ENCODE data around the gene ARMC2.
"Not testable (repeated sequence)": the region's sequence is repeated elsewhere in the genome, so short reads cannot be mapped to it uniquely, and the experiment has no call there.

The ARMC2 gene

DNA sequence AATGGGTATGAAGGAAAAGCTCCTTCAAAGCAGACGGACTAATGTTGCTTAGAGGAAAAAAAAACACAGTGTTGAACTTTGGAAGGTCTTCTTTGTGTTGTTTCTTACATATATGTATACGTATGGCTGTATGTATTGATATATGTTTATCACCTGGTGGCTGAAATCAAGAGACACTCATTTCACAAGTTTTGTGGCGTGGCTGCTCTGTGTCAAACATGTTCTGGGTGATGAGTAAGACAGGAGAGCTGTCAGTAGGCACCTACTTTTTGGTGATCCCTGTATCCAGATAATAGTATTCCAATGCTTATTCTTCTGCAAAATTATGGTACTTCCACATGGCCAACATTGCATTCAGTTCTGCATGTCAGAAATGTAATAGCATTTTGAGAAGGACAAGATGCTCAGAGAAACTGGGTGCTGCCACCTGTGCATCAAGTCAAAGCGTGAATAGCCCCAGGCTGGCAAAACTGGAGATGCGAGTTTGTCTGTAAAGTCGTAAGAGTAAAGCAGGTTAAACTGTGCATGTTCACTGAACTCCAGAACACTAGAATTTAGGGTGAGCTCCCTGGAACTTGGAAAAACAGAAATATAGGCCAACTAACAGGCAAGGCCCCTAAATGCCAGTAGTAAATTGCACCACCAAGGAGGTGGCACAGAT, 67.9 kb downstream of the ARMC2 start:
- DNase-seq (ENCODE audit: low spot score): no peak

DNA sequence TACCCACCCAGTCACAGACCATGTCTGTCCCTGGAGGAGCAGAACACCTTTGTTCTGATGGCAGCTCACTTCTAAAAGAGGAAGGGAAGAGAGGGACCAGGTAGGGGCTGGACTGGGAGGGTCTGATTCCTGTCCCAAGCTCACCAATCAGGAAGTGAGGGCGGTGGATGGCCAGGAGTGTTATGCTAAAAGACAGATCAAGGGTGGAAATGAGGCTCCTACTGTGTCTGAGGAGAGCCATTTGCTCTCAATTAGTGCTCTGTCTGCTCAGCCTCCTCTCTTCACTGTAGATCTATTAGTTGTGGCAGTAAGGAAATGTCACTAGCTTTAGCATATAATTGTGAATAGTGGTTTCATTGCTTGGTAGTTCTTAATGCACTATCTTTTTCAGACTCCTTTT, 72.5 kb downstream of the ARMC2 start:
- no peak for DNase-seq (ENCODE audit: low spot score)

DNA sequence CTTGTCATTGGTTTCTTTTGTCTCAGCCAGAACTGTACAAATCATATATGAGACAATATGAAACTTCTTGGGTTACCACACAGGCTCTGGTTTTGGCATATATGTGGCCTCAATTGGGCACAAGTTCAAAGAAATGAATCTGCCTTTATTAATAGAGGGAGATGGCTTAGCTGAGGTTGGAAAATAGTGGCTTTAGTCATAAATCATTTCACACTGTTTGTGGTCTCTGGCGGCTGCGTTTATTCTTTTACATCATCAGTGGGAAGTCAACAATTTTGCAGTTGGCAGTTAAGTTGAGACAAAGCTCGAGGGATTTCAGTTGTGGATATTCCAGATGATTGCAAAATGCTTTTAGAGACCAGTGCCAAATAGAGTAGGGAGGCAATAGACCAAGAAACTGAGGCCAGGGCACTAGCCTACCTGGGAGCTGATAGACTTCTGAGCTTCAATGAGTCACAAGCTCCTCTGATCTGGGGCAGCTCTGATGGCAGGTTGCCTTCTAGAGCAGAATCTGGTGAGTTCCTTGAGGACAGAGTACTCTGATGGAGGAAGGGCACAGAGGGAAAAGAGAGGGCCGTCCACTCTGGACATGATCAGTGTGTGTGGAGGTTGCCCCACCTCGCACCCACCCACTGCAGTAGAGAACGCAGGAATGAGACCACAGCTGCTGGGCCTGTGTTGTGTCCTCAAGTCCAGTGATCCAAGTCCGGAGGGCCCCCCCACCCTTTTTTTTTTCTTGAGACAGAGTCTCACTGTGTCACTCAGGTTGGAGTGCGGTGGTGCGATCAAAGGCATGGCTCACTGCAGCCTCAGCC, 73.5 kb downstream of the ARMC2 start:
- no peak for DNase-seq (ENCODE audit: low spot score)

DNA sequence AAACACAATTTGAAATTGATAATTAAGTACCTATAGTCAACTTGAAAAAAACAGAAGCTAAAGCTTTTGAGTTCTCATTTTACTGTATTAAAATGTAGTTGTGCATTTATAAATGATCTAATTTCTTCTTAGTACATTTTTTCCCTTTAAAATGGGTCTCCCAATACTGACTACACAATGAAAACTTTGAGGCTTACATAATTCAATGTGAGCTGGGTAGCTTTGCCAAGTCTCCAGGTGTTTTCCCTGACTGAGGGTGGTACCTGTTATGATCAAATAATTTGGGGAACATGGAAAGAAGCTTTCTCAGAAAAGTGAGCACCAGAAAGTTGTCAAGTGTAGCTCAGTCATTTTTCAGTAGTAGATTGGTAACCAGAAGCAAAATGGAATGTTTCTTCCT, 74.3 kb downstream of the ARMC2 start:
- DNase-seq (ENCODE audit: low spot score): no peak

DNA sequence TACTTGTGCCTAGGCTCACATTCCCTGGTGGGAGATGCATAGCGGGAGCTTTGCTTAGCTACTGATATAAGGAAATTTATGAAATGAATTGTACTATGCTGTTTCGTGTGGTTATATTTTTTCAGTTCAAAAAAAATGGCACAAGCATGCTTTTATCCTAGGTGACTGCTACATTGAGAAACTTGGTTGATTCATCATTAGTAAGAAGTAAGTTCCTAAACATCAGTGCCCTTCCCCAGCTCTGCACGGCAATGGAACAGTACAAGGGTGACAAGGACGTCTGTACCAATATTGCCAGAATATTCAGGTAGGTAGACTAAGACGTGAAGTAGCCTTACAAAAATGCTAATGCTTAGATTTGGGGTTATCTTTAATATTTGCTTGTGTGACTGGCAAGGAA, 79.7 kb downstream of the ARMC2 start:
- no peak for DNase-seq (ENCODE audit: low spot score)

DNA sequence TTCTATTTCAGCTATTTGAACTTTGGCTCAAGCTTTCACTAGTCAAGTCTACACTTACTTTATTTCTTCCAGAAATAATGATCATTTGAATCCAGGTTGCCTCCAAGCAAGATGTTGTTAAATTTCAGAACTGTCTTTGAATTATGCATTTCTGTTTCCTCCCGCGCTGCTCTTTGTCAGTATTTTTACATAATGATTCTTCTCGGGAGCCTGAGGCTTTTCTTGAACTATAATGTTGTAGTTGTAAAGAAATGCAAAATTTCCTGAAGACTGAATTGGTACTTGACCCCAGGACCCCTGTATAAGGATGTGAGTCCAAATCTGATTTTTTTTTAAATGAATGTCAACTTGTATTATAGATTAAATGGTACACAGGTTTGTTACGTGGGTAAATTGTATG, 80.4 kb downstream of the ARMC2 start:
- no peak for DNase-seq (ENCODE audit: low spot score)

DNA sequence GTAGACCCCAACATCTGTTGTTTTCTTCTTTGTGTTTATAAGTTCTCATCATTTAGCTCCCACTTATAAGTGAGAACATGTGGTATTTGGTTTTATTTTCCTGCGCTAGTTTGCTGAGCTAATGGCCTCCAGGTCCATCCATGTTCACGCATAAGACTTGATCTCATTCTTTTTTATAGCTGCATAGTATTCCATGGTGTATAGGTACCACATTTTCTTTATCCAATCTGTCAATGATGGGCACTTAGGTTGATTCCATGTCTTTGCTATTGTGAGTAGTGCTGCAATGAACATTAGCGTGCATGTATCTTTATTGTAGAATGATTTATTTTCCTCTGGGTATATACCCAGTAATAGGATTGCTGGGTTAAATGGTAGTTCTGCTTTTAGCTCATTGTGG, 82.9 kb downstream of the ARMC2 start:
- DNase-seq (ENCODE audit: low spot score): not testable (repeated sequence)

DNA sequence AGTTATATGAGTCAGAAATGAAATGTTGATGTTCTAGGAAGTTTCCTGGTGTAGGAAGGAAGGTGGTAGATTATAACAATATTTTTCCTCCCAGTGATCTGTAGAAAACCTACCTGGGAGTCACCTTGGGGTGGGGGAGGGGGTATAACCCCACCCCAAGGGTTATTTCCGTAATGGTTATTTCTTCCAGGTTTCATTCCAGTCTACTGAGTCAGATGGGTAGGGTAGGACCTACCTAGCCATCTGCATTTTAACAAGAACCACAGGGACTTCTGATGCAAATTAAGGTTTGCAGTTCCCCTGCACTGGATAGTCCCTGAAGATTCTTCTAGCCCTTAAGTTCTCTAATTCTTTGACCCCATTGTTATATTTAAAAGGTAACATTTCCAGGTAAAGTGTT, 88.9 kb downstream of the ARMC2 start:
- DNase-seq (ENCODE audit: low spot score): no peak

DNA sequence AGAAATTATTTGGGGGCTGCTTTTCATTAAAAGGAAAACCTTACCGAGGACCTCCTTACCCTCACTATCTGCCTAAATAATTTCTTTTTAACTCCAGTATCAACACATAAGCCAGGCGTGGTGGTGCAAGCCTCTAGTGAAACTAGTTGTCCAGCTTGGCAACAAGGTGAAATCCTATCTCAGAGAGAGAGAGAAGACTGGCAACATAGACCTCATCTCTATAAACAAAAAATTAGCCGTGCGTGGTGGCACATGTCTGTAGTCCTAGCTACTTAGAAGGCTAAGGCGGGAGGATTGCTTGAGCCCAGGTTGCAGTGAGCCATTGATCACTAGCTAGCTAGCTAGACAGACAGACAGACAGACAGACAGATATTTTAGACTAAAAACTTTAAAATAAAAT, 92.5 kb downstream of the ARMC2 start:
- DNase-seq (ENCODE audit: low spot score): no peak

DNA sequence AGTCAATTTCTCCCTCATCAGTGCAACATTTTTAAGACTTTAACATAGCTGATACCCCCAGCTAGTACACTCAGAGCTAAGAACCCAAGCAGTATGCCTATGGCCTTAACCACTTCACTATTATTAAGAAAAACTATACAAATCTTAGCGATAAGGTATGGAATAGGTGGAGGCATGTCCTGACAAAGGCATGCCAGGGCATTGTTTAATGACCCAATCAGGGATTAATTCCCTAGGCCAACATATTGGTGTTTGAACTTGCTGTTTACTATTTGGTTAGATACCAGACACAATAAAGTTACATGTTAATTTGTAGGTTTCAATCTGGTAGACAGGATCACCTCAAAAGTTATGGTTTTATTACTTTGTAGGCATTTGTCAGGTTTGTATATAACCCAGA, 93.1 kb downstream of the ARMC2 start:
- DNase-seq (ENCODE audit: low spot score): no peak

DNA sequence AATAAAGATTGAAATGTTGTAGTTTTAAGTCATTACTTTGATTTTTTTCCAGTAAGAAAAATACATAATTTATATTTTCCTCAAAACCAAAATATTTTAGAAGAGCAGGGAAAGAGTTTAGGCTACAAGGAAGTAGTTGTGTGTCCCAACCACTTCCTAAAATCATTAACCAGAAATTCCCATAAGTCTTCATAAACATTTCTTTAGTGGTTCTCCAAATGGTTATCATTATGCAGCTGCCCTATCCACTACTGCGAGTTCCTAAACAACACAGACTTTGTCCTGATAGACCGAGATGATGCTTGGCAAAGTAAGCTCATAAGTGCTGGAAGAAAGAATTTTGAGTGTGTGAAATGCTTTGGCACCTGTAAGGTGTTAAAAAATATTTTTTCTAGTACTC, 93.6 kb downstream of the ARMC2 start:
- DNase-seq (ENCODE audit: low spot score): no peak

DNA sequence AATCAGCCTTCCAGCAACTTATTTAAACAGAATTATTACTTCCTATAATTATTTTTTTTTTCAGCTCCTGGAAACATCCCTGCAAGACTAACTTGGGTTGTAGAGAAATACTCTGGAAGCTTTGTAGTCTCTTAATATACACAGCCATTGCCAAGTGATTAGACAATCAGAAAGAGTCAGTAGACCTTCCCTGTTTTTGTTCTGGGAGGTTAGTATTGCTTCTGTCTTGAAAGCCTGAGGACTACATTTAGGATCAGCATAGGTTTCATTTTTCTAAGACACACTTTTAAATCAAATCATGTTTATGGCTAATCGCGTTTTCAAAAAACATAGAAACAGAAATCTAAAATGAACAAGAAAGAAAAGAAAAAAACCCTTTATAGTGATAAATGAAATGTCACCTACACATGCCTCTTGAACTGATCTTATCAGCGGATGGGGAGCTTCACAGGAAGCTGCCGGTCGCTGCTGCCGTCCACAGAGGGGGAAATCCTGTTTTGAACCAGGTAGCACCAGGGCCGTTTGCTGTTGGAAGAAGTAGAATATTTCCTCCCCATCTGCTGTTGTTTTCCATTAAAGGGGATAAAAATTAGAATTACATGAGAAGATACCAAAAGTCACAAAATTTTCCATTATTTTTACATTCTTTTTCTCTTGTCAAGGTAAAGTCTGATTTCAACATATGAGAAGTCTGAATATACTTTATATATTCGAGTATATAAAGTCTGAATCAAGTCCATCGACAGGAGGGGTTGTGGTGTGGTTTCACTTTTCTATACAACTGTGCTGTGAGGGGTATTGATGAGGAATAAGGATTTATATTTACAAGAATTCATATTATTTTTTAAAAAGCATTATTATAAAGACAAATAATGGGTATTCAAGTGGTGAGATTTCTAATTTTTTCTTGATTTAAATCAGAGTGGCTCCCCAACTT, 94.6 kb downstream of the ARMC2 start:
- peak; percentile 77 for DNase-seq (ENCODE audit: low spot score)

DNA sequence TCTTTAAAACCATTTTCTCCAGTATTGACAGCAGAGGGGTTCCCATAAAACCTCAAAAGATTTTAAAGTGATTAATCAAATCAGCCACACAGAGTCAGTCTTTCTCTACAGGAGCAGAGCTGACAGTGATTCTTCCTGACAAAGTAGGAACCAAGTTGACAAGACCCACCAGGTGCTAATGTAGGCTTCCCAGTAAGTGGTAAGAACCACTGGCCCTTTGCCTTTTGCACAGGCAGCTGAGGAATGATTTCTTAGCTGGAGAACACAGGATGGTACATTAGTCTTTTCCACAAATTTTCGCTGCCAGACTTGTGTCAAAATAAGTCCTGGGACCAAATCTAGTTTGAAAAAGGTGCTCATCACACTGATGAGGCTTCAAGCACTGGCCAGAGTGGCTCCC, 95.8 kb downstream of the ARMC2 start:
- DNase-seq (ENCODE audit: low spot score): no peak

DNA sequence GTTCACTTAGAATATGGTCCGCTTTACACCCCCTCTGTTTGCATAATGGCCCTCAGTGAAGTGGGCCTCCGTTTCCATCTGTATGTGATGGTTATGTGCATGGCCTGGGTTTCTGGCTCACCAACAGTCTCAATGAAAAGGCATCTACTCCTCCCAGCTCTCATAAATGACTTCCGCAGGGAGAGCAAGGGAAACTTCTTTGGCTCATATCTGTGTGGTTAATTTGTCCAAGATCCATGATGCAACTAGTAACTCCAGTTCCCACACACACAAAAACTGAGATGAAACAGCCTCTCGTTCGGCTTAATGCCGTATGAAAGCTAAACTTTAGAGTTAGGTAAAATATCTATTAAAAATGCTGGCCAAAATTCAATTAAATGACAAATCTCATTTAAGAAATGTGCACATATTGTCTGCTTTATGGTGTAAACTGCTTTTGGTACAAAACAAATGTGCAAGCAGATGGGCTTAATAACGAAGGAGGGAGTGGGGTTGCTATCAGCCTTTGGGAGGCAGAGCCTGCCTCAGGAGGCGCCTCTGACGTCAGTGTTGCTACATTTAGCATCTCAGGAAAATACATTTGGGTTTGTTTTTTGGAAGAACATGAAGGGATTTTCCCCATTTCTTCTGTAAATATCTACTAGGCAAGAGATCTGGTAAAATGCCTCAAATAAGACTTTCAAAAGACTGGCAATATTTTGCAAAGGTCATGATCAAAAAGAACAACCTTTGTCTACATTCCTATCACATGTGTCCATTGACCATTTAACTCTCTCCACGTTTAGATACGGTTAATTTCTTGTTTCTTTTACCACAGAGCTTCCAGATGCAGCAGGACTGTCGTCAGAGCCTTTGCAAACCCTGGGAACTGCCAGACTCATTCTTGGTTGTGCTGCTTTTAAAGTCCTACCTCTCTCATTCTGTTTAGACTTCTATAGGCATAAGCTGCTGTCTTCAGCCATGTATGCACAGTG, 96.8 kb downstream of the ARMC2 start:
- DNase-seq (ENCODE audit: low spot score): no peak

DNA sequence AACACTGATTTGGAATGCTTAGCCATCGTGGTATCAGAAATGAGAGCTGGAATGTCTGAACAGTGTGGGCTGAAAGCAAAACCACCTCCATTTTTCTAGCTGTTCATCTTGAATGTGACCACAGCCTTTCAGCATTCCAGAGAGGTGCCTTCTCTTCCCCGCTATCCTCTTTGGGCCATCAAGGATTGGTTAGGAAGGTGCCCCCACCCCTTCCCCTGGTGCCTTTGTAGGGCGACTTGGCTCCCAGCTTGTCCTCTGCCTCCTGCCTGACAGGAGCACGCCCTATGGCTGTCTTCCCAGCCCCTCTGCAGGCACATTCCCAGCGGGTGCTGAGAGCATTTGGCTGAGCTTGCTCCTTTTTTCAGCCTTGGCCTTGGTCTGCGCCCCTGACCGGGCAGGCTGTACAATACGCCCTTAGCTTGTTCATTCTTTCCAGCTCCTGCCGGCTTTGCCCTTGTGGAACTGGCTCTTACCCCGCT, 97.5 kb downstream of the ARMC2 start:
- DNase-seq (ENCODE audit: low spot score): no peak

DNA sequence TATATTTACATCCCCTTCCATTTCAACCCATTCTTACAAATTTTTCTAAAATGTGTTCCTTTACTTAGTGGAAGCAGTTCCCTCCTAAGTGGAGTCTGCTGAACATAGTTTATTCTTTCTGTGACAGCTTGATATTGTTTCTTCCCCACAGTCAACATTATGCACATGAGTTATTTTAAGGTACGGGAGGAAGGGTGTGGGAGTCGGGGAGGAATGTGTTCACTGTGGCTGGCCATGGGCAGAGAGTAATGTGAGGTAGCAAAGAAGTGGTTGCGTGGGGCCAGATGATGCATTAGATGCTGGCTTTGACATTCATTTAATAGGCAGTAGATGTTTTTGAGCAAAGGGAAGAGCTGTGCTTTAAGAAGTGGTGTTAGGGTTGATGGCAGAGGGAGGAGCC, 98.5 kb downstream of the ARMC2 start:
- no peak for DNase-seq (ENCODE audit: low spot score)

DNA sequence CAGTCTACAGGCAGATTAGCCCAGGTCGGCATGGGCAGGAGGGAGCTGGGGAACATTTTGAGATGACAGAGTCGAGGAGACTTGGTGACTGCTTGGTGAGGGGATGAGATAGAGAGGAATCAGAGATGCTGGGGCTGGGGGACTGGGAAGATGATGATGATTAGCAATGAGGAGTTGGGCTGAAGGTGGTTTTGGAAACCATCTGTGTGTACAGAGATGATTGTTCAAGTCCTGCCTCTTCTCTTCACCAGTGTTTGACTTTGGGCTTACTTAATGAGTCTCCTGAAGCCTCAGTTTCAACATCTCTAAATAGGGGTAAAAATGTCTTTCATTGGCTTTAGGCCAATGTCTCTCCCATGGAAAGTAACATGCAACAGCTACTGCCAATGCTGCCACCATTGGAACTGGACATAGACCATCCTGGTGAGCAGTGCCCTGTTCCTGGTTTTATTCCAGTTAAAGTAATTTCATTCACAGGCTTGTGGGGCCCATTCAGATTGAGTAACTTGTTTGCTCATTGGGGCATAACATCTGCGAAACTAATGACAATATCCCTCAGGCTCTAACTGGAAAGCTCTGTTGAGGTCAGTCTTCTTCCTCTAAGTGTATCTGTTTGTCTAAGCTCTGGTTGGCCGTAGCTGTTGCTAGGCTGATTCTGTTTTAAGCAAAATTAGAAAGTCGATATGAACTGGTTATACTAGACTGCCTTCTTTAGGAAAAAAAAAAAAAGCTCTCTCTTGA, 99.1 kb downstream of the ARMC2 start:
- no peak for DNase-seq (ENCODE audit: low spot score)

DNA sequence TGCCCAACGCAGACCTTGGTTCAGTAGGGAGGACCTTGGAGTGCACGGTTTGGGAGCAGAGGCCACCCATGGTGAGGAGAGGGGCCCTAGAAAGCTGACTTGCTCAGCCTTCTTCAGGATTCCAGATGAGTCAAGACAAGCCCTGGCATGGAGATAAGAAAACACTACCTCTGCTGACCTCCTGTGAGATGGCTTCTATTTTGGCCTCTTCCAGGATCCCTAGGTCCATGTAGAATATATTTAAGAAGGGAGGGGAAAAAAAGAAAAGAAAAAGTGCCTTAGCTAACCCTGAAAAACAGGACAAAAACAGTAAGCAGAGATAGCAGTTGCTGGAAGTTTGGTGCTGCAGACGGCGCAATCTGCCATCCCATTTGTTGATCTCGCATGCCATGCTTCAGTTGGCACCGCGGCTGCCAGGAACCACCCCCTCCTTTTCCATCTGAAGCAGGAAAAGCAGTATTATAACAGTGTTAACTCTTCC, 100.0 kb downstream of the ARMC2 start:
- no peak for DNase-seq (ENCODE audit: low spot score)

DNA sequence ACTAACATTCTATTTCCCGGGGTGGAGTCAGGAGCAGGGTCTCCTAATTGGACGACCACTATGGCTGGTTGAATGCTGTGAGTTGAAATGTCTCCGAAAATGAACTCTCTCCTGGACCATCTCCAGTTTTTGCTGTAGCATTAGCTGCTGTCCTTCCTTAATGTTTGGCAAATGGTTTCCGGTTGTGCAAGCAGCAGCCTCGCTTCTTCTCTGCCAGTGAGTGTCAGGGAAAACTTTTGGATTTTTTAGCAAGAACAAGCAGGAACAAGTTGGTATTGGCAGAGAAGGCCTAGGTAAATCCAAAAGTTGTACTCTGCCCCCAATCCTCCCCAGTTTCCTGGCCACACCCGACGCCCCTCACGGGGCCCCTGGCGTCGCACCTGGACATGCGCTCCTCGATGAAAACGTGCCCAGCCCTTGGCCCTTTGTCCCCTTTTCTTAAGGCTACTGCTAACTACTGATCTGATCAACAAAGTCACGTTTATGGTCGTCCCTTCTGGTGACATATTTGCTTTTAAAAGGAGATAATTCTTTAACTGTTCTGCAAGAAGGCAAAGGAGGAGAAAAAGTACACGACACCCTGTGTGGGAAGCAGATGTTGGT, 103.2 kb downstream of the ARMC2 start:
- DNase-seq (ENCODE audit: low spot score): no peak
